HG02571 (cell line): Measurements from ENCODE around the gene TMTC2.
"Not testable (repeated sequence)": the region's sequence is repeated elsewhere in the genome, so short reads cannot be mapped to it uniquely, and the experiment has no call there.

Source experiments
- ATAC-seq: cut with Tn5 transposase; IDR thresholded peaks from one replicate; pipeline ENCODE4 v1.9.1; 2021; ENCODE audit warnings: mild to moderate bottlenecking, moderate library complexity; ENCODE audit not compliant: unreplicated experiment

Gene TMTC2

GRCh38 chr12:82725741-82726140 lies 39.0 kb downstream of the TMTC2 start:
- ATAC-seq, result no peak

DNA sequence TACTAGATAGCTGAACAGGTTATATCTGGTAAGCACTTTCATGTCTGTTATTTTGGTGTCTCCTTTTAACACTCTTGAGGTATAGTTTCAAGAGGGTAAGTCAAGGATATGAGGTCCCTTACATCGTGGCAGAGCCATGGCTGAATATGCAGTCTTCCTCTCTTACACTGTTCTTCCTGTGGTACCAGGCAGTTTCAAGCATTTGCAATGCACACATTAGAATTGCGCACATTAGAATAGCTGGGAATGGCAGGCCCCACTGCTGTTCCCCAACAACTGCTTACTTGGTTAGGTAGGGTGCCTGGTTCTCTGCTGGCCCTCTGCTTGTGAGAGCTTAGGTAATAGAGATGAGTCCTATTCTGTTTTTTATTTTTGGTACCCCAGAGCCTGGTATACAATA lies 41.2 kb downstream of the TMTC2 start:
- ATAC-seq, result no peak

DNA sequence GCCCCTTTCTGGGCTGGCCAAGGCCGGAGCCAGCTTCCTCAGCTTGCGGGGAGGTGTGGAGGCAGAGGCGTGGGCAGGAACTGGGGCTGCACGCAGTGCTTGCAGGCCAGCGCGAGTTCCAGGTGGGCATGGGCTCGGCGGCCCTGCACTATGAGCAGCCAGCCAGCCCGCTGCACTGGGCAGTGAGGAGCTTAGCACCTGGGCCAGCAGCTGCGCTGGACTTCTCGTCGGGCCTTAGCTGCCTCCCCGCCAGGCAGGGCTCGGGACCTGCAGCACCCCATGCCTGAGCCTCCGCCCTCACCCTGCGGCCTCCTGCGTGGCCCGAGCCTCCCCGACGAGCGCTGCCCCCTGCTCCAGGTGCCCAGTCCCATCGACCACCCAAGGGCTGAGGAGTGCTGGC lies 42.0 kb downstream of the TMTC2 start:
- ATAC-seq, result no peak

DNA sequence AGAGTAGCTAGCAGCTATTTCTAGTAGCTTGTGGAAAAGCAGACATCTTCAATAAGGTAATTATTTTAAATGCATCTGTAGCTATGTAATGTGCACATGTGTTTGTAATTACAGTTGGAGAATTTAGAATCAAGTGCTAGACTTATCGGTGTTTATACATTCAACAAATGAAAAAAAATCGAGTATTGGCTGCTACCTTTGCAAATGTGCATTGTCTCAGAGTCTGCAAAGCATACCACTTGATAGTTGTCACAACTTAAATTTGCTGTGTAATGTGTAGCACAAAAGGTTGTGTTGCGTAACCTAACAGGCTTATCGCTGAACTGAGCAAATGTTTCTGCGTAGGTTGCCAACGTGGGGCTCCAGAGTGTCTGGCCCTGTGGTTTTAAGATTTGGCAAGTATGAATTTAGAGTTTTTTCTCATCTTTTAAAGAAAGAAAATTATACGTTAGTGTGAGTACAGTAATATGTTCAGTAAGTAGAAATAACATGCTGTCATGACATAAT lies 44.3 kb downstream of the TMTC2 start:
- no peak for ATAC-seq

DNA sequence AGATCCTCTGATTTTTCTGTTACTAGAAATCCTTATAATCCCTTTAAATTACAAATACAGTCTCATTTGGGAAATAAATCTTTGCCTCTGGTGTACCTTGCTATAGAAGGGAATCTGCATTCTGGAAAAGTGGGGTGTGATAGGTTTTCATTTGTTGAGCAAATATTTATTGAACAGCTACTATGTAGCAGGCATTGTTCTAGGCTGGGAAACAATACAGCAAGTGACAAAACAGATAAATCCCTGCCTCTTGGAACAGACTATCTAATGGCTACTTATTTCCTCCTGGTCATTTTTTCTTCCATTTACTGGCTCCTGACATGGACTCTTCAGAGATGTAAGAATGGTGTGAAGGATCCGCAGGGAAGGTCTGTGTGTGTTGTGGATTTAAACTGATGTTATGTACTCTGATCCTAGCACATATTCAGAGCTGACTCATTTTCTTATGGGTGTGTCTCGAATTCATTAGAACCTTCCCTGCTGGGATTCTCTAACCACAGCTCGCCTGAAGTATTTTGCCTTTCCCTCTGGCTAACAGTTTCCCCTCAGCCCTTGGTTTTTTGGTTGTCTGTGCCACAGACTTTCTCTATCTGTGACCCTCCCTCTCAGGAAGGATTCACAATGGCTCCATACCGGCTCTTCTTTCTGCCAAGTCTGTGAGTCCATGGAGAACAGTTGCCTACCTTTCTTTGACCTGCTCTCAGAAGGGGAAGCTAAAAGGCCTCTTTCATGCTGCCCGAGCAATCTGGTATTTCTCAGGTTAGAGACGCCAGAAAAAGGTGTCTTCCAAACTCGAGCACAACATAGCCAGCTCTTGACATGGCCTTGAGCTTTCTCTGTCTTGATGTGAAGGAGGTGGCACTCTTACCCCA lies 53.7 kb downstream of the TMTC2 start:
- no peak for ATAC-seq

DNA sequence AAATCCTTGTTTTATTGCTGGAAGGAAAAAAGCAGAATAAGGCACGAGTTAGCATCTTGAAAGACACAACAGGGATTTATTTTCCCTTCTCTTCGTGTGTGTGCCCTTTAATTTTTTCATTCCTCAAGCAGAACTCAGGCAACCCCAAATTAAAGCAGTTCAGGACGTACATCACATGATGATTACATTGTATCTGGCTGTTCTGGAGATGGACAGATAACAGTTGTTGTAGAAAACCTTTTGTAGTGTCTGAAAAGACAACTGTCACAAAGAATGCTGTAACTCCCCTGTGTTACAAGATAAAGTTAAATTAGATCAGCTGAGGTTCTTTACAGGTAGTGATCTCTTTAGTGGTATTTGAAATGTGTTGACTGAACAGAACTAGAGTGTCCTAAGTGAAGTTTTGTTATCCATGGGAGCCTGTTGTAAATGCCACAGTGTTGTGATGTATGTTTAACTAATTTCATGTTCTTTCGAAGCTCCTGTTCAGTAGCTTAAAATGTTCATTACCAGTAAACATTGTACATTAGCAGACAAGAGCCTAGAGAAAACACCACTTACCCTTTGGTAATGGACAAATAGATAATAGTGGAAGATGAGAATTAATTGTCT lies 58.5 kb downstream of the TMTC2 start:
- no peak for ATAC-seq

- ATAC-seq, result no peak
These were observed 59.1 kb downstream of the TMTC2 start for GRCh38 chr12:82745807-82746206.

DNA sequence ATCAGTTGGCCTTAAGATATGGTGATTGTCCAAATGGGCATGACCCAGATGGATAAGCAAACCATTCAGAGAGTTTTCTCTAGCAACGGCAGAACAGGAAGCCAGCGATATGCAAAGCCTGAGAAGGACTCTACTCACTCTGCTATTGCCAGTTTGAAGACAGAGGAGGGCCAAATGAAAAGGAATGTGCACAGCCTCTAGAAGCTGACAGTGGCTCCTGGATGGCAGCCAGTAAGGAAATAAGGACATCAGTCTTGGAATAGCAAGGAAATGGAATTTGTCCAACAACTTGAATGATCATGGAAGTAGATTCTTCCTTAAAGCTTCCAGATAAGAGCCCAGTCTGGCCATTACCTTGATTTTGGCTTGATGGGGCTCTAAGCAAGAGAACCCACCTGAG lies 60.0 kb downstream of the TMTC2 start:
- ATAC-seq, result no peak

- no peak for ATAC-seq
These were observed 62.3 kb downstream of the TMTC2 start for GRCh38 chr12:82749015-82749414.

GRCh38 chr12:82754856-82755255 lies 68.2 kb downstream of the TMTC2 start:
- no peak for ATAC-seq

DNA sequence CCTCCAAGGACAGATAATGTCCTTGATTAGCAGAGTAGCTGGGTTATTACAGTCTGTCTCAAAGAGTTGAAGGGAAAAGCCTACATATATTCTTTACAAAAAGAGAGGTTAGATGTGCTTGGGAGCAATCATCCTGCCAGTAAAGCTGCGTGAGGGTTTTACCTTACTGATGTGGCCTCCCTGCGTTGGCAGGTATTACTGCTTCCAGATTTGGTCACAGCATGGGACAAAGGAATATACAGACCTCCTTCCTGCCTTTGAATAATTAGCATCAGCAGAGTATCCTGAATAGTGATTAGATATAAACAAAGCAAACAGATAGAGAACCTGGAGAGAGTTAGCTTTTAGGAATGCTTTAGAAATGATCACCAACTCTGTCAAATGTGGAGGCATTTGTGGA lies 69.6 kb downstream of the TMTC2 start:
- no peak for ATAC-seq

- no peak for ATAC-seq
These were observed 70.4 kb downstream of the TMTC2 start for GRCh38 chr12:82757059-82757458.

DNA sequence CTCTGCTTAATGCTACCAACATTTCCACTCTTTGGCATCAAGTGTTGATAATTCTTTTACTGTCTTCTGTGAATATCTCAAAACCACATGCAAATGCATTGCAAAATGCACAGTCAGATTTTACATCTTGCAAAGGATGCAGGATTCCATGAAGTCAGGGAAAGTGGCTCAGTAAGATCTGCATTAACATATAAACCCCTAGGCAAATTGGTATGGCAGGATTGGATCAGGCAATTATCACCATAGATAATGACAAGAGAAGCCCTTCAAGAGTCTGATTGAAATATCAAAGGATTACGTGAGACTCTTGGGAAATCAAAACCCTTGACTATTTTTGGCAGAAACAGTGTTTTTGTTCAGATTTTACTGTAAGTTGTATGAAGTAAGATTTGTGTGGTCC lies 71.0 kb downstream of the TMTC2 start:
- no peak for ATAC-seq

- no peak for ATAC-seq
These were observed 72.1 kb downstream of the TMTC2 start for GRCh38 chr12:82758749-82759330.

- no peak for ATAC-seq
These were observed 73.7 kb downstream of the TMTC2 start for GRCh38 chr12:82760423-82760822.

DNA sequence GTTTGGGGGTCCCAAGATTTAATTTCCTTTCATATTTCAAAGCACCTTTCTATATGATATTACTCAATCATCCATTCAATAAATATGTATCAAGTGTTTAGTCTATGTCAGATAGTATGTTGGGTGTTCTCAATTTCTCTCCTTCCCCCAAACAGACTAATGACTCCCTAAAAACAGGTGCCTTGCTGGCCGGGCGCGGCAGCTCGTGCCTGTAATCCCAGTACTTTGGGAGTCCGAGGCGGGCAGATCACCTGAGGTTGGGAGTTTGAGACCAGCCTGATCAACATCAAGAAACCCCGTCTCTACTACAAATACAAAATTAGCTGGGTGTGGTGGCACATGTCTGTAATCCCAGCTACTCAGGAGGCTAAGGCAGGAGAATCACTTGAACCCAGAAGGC lies 78.5 kb downstream of the TMTC2 start:
- ATAC-seq, result not testable (repeated sequence)

- no peak for ATAC-seq
These were observed 79.4 kb downstream of the TMTC2 start for GRCh38 chr12:82765971-82766705.

- ATAC-seq, result no peak
These were observed 88.0 kb downstream of the TMTC2 start for GRCh38 chr12:82774666-82775065.

DNA sequence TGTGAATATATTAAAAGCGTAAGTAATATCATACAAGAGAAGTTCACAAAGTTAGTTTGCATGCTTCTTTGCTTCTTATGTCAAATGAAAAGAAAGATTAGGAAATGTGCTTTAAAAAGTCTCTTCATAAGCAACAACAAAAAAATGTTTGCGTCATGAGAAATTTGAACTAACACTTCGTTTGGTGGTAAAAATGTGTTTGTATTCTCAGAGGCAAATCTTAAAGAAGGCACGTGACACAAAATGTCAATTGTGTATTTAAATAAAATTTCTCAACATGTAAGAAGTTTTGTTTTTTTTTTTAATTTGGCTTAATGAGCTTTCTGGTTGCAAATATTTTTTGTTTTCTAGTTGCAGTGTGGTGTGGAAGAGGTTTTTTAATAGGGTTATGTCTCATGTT lies 93.8 kb downstream of the TMTC2 start:
- ATAC-seq, result no peak

- ATAC-seq, result no peak
These were observed 94.7 kb downstream of the TMTC2 start for GRCh38 chr12:82781309-82781997.

DNA sequence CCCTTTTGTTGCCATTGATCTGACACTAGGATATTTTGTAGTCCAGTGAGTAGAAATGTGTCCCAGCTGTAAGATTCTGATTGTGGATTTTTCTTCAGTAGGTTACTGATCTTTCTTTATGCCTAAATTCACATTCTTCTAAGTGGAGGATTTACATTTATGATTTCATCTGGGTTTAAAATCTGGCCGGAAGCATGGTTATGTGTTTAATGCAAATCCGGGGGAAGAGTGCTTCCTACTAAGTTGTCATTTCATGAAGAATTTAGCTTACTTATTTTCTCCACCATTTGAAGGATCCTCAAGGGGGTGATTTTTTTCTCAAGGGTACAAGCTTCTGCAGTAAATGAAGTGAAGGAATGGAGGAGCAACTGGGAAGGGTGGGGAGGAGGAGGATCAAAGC lies 96.7 kb downstream of the TMTC2 start:
- ATAC-seq, result no peak
